Heart left ventricle (tissue), 16 donors: Measurements from ENCODE around the gene ZNF135. TPM values are rescaled to one million over a fixed set of nuclear protein-coding genes. Genes with fewer than 3 reads are reported as not detected.

Experiments used
- ATAC-seq, 4 donors: fragments of 200-7000 bp; cut with Tn5 transposase; one replicate each; pipeline ENCODE4 v1.9.1; 2020 to 2022; ENCODE audit warnings: moderate library complexity in 4 of 4, mild to moderate bottlenecking in 3 of 4, moderate number of reproducible peaks in 1 of 4
- DNase-seq, 5 donors: peaks; one replicate each; pipeline ENCODE4 v3.0.0-alpha.2; 2020
- H3K27ac ChIP-seq, 12 donors: fragments of 200-600 bp; sonication (generic) in 4 of 12; one replicate each; pipeline versions ENCODE4 v1.5.0 to v1.8.0; 2016 to 2022; ENCODE audit warnings: mild to moderate bottlenecking in 2 of 12
- H3K27me3 ChIP-seq, 9 donors: fragments of 200-600 bp; sonication (generic) in 2 of 9; one replicate each; pipeline versions ENCODE4 v1.5.1 to v1.8.0; 2016 to 2022; ENCODE audit warnings: mild to moderate bottlenecking in 3 of 9
- H3K36me3 ChIP-seq, 9 donors: fragments of 200-600 bp; sonication (generic) in 2 of 9; one replicate each; pipeline versions ENCODE4 v1.5.0 to v1.8.0; 2018 to 2022; ENCODE audit warnings: mild to moderate bottlenecking in 2 of 9
- H3K4me1 ChIP-seq, 12 donors: fragments of 200-600 bp; sonication (generic) in 4 of 12; one replicate each; pipeline versions ENCODE4 v1.5.0 to v1.8.0; 2016 to 2022; ENCODE audit warnings: mild to moderate bottlenecking in 3 of 12
- H3K4me3 ChIP-seq, 12 donors: fragments of 200-600 bp; sonication (generic) in 4 of 12; one replicate each; pipeline versions ENCODE4 v1.5.0 to v1.8.0; 2017 to 2022; ENCODE audit warnings: mild to moderate bottlenecking in 9 of 12, moderate library complexity in 4 of 12
- H3K9me3 ChIP-seq, 12 donors: fragments of 200-600 bp; sonication (generic) in 4 of 12; one replicate each; pipeline versions ENCODE4 v1.5.0 to v1.8.0; 2016 to 2022; ENCODE audit warnings: mild to moderate bottlenecking in 1 of 12
- POLR2A ChIP-seq, 2 donors: fragments of 450-650 bp; IDR thresholded peaks; one replicate each; pipeline ENCODE4 v1.6.1; 2017; ENCODE audit warnings: antibody characterized with exemption in 2 of 2, mild to moderate bottlenecking in 2 of 2, moderate library complexity in 2 of 2
- WGBS, 4 donors: extraction: QIAGEN DNeasy Blood & Tissue Kit in 2 of 4; methylation state at CpG; one replicate each; pipeline versions ENCODE4 v1.1.5 to v1.1.7; 2013 to 2018; 5-methylcytosine and 5-hydroxymethylcytosine counted together
- intact Hi-C, 10 donors: fragments of 100-400 bp; cut with DNase I; formaldehyde crosslinking; loops; one replicate each; pipeline versions ENCODE4 v1.11.1 to v1.14.2; 2022
- polyA plus RNA-seq, 2 donors: library from polyadenylated mRNA; stranded (reverse); fragments of 200-250 nt; gene quantifications; one replicate each; pipeline ENCODE4 v1.2.3, GENCODE V29; 2013
- total RNA-seq, 9 donors: library from RNA; depleted of rRNA in 2 of 9; stranded (reverse); fragments of >200 nt in 2 of 9; fragmentation: NEBNext Ultra II Directional in 3 of 9; extraction: Animal tissue kit (Norgen Biotek cat#: 25700) in 3 of 9; gene quantifications; one replicate each; pipeline versions ENCODE4 v1.1.0 to v1.2.4, GENCODE V29; 2016 to 2023
- TF ChIP-seq, protein P1 (sequence below), 12 donors: fragments of 200-600 bp; sonication (generic) in 4 of 12; IDR thresholded peaks; one replicate each; pipeline versions ENCODE4 v1.5.0 to v1.8.0; 2018 to 2022; ENCODE audit warnings: antibody characterized with exemption in 12 of 12, mild to moderate bottlenecking in 5 of 12
- donor health status: ischemic (EF 13 %, LVEDD 7.1; RV severe dilation, severe dysfunction).
- donor health status: healthy with polysubstance abuse.
- donor health status: DM: no; HTN: yes; CAD: no.
- donor health status: DM: no; HTN: no; CAD: no.
- donor health status: ischemic (EF 25% LVEDD 6.9; RV normal size, moderate dysfunction).
- donor health status: ischemic (EF 25% LVEDD 5.7; RV mildly dilated, moderate dysfunction).
- donor health status: healthy.
- donor health status: DM: yes; HTN: yes; CAD: no.
- donor health status: ischemic (EF 35%, LVEDD 5.7; RV mildly dilated, moderate dysfunction).
- donor health status: nonischemic (EF 11% LVEDD 7.7; RV severe dilation, severe dysfunction).
- donor health status: DM: yes; HTN: yes; CAD: no.
- donor health status: PGD.
- donor health status: ischemic (EF 29% LVEDD 5.4; RV normal size, mild dysfunction).
- donor health status: nonischemic (EF 23%, LVEDD 6.1; RV moderate dilation, normal function).

The ZNF135 gene
- total and polyA plus RNA-seq, 11 donors = 2.0 to 4.5 (median 3.4) TPM

DNA sequence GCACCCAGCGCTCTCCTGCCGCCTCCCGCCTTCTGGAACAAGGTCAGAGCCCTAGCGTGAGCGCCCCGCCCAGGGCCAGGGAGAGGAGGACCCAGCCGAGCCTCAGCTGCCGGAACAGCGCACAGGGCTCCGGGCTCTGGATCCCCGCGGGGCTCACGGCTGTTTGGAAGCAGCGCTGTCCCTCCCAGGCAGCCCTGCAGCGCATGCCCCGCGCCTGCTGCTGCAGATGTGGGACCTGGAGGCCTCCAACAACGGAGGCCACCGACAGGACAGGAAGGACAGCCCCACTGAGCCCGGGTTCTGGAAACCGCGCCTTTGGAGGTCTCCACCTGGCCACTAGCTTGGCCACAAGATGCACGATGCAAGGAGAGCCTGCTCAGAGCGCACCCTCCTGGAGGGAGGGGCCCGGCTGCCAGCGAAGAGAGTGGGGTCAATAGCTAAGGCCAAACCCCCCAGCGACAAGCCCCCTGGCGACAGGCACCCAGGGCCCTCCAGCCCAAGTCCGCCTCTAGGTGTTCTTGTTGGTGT lies 26.3 kb downstream of the ZNF135 start:
- Histone ChIP-seq H3K4me3 (no peak overlapping the region), H3K36me3 (peaks cover 5 to 70% (median 37%) of the 10 kb centered on the region in 9 donors), H3K9me3 (peaks cover 0 to 81% (median 31%) of the 10 kb centered on the region in 12 donors), H3K4me1 (no peaks in the 10 kb centered on the region), H3K27me3 (no peaks in the 10 kb centered on the region), H3K27ac (no peak overlapping the region)
- ATAC-seq = peak in 2 of 4 donors; percentile 6 to 23
- TF ChIP-seq, protein P1, sequence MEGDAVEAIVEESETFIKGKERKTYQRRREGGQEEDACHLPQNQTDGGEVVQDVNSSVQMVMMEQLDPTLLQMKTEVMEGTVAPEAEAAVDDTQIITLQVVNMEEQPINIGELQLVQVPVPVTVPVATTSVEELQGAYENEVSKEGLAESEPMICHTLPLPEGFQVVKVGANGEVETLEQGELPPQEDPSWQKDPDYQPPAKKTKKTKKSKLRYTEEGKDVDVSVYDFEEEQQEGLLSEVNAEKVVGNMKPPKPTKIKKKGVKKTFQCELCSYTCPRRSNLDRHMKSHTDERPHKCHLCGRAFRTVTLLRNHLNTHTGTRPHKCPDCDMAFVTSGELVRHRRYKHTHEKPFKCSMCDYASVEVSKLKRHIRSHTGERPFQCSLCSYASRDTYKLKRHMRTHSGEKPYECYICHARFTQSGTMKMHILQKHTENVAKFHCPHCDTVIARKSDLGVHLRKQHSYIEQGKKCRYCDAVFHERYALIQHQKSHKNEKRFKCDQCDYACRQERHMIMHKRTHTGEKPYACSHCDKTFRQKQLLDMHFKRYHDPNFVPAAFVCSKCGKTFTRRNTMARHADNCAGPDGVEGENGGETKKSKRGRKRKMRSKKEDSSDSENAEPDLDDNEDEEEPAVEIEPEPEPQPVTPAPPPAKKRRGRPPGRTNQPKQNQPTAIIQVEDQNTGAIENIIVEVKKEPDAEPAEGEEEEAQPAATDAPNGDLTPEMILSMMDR (IDR thresholded peaks at IDR 0.05) = no peak
- TF ChIP-seq POLR2A (IDR thresholded peaks at IDR 0.05) = no peak
- 93 to 98% (median 95%) methylated on average over 8 to 29 of the region's 29 CpGs for WGBS, 4 donors
- intact Hi-C loops = no loop called here
- DNase-seq = no peak

DNA sequence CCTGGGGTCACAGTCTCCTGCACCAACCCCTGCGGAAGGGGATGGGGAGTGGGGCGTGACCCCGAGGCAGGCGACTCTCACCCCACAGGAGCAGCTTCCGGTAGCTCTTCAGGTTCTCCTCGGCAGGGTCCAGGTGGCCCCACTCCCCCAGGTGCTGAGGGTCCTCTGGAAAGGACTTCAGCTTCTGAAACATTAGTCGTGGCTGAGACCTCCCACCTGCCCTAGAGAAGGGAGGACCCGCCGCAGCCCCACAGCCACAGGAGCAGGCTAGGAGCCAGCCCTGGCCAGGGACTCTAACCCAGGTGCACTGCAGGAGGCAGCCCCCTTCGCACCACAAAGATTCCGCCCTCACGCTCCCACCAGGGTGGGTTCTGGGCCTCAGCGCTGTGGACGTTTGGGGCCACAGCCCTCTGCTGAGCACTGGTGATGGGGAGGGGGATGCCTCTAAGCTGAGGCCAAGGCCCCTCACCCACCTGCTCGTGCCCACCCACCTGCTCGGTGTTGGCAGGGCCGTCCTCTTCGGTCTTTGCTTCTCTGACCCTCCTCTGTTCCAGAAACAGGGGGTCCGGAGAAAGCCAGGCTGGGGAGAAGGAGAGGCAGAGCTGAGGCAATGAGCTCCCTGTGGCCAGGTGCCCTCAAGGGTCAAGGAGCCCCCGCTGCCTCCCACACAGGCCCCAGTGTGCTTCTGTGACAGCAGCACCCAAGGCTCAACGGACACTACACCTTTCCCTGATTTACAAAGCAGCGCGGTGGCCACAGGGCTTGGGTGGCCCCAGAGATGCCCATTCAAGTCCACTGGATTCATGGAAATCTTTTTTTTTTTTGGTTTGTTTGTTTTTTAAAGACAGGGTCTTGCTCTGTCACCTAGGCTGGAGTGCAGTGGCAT lies 28.0 kb downstream of the ZNF135 start:
- intact Hi-C loops = no loop called here
- H3K4me3 ChIP-seq = no peak overlapping the region
- no peaks in the 10 kb centered on the region for H3K4me1 ChIP-seq
- DNase-seq (no peak), ATAC-seq (no peak)
- H3K27me3 ChIP-seq = no peaks in the 10 kb centered on the region
- no peak overlapping the region for H3K27ac ChIP-seq
- WGBS, 4 donors = 95 to 97% (median 96%) methylated on average over 13 to 23 of the region's 23 CpGs
- peaks cover 0 to 71% (median 27%) of the 10 kb centered on the region in 12 donors for H3K9me3 ChIP-seq
- H3K36me3 ChIP-seq = peaks cover 5 to 75% (median 37%) of the 10 kb centered on the region in 9 donors
- TF ChIP-seq POLR2A (IDR thresholded peaks at IDR 0.05) = no peak
- TF ChIP-seq, protein P1 (IDR thresholded peaks at IDR 0.05) = no peak

DNA sequence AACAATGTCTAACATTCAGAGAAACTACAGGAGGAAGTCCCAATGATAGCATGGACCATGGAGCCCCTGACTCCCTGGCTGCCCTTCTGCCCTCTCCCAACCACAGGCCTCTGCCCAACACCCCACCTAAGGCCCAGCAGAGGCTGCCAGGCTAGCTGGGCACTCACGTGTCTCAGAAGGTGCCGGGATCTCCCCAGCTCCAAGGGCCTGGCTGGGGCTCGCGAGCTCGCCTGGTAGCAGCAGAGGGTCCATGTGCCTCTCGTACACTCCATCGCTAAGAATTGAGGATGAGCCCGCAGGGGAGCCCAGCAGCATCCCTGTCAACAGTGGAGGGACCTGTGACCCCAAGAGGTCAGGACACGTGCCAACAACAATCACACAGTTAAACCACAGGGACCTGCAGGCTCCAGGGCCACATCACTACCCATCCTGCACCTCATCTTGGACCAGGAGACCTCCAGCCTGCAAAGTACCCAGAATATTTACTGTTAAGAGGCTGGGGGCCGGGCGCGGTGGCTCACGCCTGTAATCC lies 29.5 kb downstream of the ZNF135 start:
- ATAC-seq = no peak
- WGBS, 4 donors = 92 to 98% (median 95%) methylated on average over 13 of the region's 13 CpGs
- H3K9me3 ChIP-seq = peaks cover 0 to 65% (median 16%) of the 10 kb centered on the region in 12 donors

More for the DNA sequence above, 29.5 kb downstream of the ZNF135 start:
- H3K4me1 ChIP-seq = no peaks in the 10 kb centered on the region
- H3K27ac ChIP-seq = no peak overlapping the region
- no peak for TF ChIP-seq POLR2A (IDR thresholded peaks at IDR 0.05)
- TF ChIP-seq, protein P1 (IDR thresholded peaks at IDR 0.05) = no peak
- peaks cover 5 to 67% (median 35%) of the 10 kb centered on the region in 9 donors for H3K36me3 ChIP-seq
- no peaks in the 10 kb centered on the region for H3K27me3 ChIP-seq
- DNase-seq = no peak
- H3K4me3 ChIP-seq = no peak overlapping the region
- intact Hi-C loops = no loop called here
